ENCODE measurements around the gene ALK.

DNA sequence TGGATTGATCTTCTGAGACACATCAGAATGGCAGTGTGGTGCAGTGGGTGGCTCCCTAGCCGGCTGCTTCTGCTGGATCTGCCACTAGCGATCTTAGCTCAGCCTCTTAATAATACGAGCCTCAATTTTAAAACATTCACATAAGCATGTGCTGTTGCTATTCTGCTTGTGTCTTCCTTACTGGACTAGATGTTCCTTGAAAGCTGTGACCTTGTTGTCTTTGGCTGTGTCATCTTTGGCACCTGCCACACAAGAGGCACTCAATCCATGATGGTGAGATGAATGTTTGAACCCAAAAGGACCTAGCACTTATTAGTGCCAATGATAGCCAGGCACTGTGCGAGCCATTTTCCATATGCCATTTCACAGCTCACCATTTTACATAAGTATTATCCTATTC, 393.0 kb downstream of the ALK start:
- TF ChIP-seq ZNF274 (IDR thresholded peaks at IDR 0.05; ENCODE audit: low read depth, low read length), result no peak
- no peak for TF ChIP-seq SUZ12 (IDR thresholded peaks at IDR 0.05; ENCODE audit: extremely low read depth, insufficient read depth, insufficient read length)

All from NT2/D1 (cell line).